ENCODE data around the gene MYH6.
"Not testable (repeated sequence)": the region's sequence is repeated elsewhere in the genome, so short reads cannot be mapped to it uniquely, and the experiment has no call there.

MYH6 gene

GRCh38 chr14:23413681-23414080 is 5.6 kb upstream of the MYH6 start:
- no peak for DNase-seq

DNA sequence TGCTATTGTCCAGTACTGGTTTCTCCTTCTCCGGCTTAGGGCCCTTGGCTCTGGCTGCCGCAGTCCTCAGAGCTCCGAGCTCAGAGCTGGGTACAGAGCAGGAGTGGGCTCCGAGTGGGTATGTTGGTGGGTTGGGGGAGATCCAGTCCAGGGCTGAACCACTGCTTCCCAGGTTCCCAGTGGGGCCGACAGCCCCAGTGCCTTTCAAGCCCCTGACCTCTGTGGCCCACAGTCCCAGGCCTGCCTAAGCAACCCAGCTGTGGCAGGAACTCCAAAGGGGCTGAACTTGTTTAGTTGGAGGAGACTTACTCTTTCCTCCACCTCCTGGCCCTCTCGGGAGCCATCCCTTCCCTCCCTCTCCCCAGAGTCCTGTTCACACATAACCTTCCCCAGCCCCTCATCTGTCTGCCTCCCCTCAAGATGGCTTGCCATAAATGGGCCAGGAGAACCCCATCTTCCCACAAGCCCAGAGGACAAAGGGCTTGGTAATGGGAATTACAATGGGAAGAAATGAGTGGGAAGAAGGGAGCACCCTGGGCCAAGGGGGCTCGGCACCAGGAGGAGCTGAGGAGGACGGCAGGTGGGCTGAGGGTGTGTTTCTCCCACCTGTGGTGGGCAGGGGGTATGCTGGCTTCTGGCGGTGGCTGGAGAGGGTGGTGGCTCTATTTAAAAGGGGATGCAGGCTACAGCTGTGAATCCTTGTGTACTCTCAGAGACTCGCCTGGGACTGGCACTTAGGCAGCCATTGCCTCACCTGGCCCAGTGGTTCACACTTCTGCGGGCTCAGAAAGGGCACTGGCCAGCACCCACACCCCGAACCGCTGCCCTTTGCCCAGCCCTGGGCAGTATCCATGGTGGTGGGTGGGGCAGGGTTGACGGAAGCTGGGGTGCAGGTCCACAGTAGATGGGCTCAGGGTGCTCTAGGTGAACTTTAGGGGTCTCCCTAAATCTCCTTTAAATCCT is 3.8 kb upstream of the MYH6 start:
- no peak for DNase-seq

DNA sequence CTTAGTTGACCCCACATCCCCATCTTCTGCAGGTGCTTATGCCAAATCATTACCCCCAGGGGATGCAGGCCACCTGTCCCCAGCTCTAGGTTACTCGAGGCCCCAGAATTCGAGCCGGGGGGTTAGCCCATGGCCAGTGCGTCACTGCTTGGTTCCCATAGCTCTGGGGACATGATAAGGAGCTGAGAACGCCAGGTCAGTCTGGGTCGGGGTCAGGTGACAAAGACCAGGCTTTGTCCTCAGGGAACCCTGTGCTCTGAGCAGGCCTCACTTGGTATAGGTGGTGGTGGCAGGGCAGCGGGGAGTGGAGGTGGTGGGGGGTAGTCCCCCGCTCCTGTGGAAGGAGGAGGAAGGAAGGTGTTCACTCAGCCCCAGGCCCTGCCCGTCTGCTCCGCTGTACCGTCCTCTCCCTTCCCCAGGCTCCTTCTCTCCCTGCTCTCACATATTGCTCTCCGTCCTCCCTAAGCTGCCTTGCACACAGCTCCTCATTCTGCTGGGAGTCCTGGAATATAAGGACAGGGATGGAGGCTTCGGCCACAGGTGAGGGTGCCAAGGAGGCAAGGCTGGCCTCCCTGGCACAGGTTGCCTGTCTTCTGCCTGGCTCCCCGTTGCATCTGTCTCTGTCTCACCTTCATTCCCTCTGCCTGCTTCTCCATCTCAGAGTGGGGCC is 2.0 kb upstream of the MYH6 start:
- DNase-seq, result no peak

- DNase-seq, result no peak
Observed at GRCh38 chr14:23409475-23409874, 1.4 kb upstream of the MYH6 start.

DNA sequence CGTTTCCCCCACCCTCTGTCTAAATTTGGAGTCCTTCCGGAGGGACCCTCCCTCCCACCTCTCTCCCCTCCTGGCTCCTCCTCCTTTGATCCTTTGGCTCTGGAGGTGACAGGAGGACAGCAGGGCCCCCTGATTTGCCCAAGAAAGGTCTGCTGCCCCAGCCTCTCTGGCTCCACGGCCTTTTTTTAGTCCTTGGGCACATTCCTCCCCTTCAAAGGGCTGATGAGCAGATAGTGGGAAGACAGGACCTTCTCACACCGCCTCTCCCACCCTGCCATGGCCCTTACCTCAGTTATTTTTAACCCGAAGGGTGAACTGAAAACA is 196 bp upstream of the MYH6 start:
- no peak for DNase-seq

DNA sequence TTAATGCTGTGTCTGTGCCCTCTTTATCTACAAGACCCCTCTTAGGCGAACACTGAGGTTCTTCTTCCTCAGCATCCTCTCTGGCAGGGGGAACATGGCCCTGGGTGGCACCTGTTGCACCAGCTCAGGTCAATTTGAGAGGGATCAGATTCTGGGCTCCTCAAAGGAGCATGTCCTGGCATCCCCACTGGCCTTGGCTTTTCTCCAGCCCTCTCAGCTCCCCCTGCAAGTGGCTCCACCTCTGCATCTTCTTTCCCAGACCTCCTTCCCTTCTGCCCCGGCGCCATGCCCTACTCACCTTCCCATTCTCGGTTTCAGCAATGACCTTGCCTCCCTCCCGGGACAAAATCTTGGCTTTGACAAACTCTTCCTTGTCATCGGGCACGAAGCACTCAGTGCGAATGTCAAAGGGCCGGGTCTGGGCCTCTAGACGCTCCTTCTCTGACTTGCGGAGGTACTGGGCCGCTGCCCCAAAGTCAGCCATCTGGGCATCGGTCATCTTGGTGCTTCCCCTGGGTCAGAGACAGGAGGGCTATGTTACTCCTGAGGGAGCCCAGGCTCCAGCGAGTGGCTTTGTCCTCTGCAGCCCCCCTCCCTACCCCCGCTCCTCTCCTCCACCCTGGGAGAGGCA is 1.2 kb downstream of the MYH6 start:
- no peak for DNase-seq

GRCh38 chr14:23406244-23406643 is 1.8 kb downstream of the MYH6 start:
- no peak for DNase-seq

- no peak for DNase-seq
Observed at GRCh38 chr14:23405516-23406025, 2.5 kb downstream of the MYH6 start.

- no peak for DNase-seq
Observed at GRCh38 chr14:23405096-23405495, 3.0 kb downstream of the MYH6 start.

DNA sequence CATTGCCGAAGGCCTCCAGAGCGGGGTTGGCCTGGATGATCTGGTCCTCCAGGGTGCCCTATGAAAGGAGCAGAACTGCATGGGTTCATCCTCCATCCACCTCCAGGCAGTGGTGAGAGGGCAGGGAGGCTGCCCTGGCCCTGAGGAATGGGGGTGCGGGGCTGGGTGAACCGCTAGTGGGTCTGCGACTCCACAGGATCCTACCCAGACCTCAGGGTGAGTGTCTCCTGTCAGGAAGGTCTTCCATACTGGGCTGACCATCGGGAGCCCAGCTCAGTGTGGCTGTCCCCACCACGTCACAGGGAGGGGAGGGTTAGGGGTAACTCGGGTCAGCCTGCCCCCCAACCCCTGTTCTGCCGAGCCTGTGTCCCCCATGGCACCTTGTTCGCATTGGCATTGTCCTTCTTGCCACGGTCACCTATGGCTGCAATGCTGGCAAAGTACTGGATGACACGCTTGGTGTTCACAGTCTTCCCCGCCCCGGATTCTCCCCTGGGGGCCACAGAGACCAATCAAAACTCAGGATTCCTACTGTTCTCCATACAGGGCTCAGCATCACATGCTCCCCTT is 3.7 kb downstream of the MYH6 start:
- DNase-seq, result no peak

- DNase-seq, result no peak
Observed at GRCh38 chr14:23403908-23404307, 4.2 kb downstream of the MYH6 start.

GRCh38 chr14:23403139-23403438 is 5.0 kb downstream of the MYH6 start:
- no peak for DNase-seq

DNA sequence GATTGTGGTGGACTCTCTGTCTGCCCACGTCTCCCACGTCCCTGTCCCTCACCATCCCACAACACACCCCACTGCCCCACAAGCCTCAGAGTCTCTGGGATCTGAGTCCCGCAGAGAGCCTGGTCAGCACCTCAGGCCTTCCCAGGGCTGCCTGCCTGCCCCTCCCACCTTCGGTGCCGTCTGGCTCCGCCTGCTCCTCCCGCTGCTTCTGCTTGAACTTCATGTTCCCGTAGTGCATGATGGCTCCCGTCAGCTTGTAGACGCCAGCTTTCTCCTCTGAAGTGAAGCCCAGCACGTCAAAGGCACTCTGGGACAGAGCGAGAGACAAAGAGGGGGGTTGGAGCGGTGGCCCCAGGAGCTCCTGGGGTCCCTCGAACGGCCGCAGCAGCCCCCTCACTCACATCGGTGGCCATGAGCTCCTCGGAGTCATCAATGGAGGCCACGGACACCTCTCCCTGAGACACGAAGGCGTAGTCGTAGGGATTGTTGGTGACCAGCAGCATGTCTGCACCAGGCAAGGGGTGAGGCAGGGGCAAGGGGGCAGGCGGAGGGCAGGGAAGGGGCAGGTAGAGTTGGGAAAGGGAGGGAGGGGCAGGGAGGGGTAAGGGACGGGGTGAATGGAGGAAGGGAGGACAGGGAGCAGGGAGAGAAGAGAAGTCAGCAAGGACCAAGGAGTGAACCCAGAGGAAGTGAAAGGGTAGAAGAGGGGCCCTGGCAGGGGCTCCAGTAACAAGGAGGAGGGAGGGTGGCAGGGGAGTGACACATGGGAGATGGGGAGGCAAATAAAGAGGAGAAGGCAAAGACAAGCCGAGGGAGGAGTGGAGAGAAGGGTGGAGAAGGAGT is 5.6 kb downstream of the MYH6 start:
- no peak for DNase-seq

DNA sequence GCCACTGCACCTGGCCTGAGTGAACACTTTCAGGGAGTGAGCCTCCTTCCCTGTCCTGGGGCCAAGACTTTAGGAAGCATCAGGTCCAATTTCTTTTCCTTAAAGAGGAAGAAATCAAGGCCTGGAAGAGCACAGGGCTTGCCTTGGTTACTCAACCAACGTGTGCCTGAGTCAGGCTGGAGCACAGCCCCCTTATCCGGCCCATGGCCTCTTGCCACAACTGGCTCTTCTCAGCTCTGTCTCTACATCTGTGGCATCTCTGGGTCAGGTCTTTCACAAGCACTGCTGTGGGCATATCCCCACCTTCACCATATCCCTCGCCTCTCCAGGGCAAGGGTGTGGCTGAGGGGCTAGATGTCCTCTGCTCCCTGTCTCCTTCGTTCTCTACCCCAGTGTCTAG is 6.8 kb downstream of the MYH6 start:
- no peak for DNase-seq

DNA sequence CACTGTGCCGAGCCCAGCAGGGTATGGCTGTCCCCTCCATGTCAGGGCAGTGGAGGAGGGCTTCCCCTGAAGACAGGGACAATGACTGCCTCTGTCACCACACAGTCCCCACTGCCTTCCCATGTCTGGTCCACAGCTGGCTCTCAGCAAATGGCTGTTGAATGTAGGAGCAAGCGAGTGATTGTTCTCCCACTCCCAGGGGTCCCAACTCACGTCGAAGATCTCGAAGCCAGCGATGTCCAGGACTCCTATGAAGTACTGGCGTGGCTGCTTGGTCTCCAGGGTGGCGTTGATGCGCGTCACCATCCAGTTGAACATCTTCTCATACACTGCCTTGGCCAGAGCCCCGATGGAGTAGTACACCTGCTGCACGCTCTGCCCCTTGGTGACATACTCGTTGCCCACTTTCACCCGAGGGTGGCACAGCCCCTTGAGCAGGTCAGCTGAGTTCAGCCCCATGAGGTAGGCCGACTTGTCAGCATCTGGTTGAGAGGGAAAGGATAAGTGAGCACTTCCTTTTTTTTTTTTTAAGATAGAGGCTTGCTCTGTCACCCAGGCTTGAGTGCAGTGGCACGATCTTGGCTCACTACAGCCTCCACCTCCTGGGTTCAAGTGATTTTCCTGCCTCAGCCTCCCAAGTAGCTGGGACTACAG is 7.5 kb downstream of the MYH6 start:
- DNase-seq, result not testable (repeated sequence)

- no peak for DNase-seq
Observed at GRCh38 chr14:23399591-23399990, 8.5 kb downstream of the MYH6 start.

DNA sequence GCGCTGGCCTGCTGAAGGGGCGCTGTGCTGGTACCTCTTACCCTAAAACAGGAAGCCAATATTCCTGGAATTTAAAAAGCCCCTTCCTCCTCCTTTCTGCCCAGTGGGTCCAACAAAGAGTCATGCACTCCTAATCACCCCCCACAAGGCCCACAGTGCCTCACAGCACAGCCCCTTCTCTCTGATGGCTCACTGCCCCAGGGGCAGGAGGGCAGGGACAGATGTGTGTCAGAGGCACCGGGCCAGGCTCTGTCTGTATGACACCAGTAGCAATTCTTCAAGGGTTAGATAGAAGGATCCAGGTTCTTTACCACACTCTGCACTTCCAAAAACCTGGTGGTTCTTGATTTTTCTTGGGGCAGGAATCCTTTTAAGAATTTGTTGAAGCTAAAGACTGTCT is 8.9 kb downstream of the MYH6 start:
- DNase-seq, result no peak

DNA sequence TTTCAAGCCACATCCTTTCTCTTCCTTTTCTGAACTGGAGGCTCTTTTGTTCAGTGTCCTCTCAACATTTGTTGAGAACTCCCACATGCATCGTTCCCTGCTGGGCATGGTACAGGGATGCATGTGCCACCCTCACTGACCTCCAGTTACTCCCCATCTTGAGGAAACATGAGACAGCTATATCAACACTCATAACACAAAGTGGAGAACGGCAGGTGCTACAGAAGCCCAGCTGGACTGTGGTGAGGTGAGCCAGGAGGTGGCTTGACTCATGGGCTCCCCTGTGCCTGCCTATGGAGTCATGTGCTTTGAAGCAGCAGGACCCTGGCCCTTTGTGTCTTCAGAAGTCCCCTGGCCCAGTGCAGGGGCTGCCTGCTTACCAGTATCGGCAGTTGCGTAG is 9.7 kb downstream of the MYH6 start:
- DNase-seq, result no peak

GRCh38 chr14:23396781-23397407 is 11.2 kb downstream of the MYH6 start:
- no peak for DNase-seq

DNA sequence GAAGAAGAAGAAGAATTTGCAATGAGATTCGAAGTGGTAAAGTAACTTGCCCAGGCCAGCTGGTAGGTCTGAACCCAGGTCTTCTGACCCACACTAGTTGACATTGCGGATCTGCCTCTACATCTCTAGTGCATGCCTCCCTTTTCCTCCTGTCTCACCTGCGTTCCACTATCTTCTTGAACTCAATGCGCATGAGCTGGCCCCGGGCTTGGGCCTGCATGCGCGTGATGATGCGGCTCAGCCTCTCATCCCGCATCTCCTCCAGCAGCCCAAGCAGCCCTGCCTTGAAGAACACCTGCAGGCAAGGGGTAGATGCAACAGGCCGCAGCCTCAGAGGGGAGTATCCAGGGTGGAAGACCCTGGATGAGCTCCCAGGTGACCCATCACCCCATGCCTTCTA is 11.9 kb downstream of the MYH6 start:
- no peak for DNase-seq

DNA sequence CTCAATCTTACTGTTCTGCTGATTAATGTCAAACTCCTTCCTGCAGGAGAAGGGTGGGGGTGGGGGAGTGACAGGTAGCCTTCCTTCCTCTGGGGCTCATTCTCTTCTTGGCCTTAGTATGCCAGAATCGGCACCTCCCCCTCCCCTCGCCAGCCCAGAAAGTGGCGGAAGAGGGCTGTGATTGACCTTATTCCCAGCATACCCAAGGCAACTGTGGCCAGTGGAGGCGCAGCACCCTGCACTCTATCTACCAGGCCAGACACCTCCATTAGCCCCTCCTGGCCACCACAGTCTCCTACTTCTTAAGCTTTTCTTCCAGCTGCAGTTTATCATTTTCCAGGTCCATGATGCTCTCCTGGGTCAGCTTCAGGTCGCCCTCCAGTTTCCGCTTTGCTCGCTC is 15.5 kb downstream of the MYH6 start:
- no peak for DNase-seq

- not testable (repeated sequence) for DNase-seq
Observed at GRCh38 chr14:23389871-23390270, 18.2 kb downstream of the MYH6 start.
